Measurements from ENCODE around the gene OR13C5.
"Not testable (repeated sequence)": the region's sequence is repeated elsewhere in the genome, so short reads cannot be mapped to it uniquely, and the experiment has no call there.

OR13C5 gene

GRCh38 chr9:104599313-104599712, at the start of gene OR13C5:
TSS of gene OR13C5 (minus strand) at chr9:104599413. CDS start at chr9:104599413, 0 bp downstream.
- DNase-seq: not testable (repeated sequence)

DNA sequence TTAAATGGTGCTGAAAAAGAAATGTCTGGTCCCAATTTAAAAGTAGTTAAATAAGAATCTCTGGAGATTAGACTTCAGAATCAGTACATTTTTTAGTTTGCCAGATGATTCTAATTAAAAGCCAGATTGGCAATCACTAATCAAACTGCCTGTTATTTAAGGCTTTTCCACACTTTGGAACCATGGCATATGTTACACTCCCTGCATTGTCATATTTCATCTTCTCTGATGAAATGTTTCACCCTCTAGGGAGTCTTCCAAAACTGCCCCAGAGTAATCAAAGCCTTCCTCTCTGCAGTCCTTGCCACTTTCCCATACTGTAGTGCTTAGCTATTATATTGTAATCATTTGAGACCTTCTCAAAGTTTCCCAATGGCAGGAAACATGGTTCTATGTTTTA, 36.2 kb upstream of the OR13C5 start:
- no peak for DNase-seq

GRCh38 chr9:104633976-104634520, 34.8 kb upstream of the OR13C5 start:
- no peak for DNase-seq

DNA sequence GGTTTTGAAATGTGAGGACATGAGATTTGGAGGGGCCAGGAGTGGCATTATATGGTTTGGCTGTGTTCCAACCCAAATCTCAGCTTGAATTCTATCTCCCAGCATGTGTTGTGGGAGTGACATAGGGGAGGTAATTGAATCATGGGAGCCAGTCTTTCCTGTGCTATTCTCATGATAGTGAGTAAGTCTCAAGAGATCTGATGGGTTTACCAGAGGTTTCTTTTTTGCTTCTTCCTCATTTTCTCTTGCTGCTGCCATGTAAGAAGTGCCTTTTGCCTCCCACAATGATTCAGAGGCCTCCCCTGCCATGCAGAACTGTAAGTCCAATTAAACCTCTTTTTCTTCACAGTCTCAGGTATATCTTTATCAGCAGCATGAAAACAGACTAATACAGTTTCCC, 26.8 kb upstream of the OR13C5 start:
- not testable (repeated sequence) for DNase-seq

GRCh38 chr9:104618104-104618503, 18.9 kb upstream of the OR13C5 start, which contains the start of gene OR13C9:
TSS of gene OR13C9 (minus strand) at chr9:104618204. CDS start at chr9:104618204, 0 bp downstream.
- DNase-seq: no peak

DNA sequence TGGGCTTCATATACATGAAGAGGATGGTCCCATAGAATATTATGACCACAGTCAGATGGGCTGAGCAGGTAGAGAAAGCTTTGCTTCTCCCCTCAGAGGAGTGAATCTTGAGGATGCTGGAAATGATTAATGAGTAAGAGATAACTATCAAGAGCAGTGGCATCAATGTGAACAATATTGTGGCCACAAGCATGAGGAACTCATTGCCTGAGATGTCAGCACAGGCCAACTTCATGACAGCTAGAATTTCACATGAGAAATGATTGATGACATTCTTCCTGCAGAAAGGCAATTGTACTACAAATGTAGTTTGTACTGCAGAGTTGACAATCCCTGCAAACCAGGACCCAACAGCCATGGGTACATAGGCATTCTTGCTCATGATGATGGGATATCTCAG, 18.2 kb upstream of the OR13C5 start:
- DNase-seq: no peak

DNA sequence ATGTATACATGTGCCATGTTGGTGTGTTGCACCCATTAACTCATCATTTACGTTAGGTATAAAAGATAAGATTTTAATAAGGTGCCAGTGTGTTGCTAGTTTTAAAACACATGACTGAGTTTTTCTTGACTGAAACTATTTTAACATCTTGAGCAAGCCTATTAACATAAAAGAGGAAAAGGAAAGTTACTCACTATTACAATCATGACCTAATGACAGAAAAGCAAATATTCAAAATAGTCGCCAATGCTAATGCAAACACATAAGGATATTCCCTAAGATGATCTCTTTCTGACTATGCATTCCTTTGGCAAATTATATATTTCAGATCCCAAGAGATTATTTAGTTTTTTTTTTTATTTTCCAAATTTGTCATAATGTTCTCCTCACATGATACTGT, 12.0 kb upstream of the OR13C5 start:
- DNase-seq: no peak

DNA sequence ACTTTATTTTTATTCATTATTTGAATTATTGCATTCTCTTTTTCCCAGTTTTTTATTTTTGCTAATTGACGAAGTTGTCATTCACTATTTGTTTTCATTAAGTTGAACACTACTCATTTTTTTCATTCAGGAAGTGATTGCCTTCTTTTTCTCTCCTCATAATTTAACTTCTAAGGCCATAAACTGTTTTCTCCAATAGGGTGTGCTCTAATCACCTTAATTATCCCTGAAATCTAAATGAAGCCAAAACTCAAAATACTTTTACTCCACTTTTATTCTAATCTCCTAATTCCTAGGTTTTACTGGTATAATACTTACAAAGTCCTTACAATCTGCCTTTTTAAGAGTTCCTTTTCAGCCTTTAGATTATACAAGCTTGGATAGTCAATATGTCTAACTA, 9.1 kb upstream of the OR13C5 start:
- peak in 1 of 2 experiments; percentile 4 for DNase-seq

DNA sequence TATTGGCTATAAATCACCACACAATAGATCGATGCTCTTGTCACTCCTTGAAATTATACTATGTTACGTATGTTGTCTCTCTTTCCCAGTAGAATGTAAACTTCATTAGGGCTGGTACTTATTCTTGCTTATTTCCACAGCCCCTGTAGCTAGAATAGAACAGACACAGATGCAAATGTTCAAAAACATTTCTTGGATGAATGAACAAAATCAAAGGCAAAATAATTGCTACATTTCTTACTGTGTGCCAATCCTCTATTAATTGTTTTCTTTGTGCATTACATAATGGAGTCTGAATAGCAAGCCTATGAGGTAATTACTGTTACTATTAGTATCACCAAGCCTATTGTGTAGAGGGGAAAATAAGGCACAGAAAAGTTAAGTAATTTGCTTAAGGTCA, 6.9 kb upstream of the OR13C5 start:
- no peak for DNase-seq

GRCh38 chr9:104605527-104605926, 6.3 kb upstream of the OR13C5 start, which contains the start of gene OR13C2:
TSS of gene OR13C2 (minus strand) at chr9:104605627. CDS start at chr9:104605627, 0 bp downstream.
- not testable (repeated sequence) for DNase-seq

GRCh38 chr9:104604801-104605200, 5.6 kb upstream of the OR13C5 start:
- no peak for DNase-seq

DNA sequence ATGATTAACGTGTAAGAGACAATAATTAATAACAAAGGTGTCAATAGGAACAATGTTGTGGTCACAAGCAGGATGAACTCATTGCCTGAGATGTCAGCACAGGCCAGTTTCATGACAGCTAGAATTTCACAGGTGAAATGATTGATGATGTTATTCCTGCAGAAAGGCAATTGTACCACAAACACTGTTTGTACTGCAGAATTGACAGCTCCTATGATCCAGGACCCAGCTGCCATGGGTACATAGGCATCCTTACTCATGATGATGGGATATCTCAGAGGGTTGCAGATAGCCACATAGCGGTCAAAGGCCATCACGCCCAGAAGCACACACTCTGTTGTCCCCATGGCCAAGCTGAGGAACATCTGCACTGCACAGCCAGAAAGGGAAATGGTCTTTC, 464 bp downstream of the OR13C5 start:
- DNase-seq: not testable (repeated sequence)

- DNase-seq: peak in 1 of 2 experiments; percentile 6
Observed at GRCh38 chr9:104589626-104590025, 9.6 kb downstream of the OR13C5 start.

DNA sequence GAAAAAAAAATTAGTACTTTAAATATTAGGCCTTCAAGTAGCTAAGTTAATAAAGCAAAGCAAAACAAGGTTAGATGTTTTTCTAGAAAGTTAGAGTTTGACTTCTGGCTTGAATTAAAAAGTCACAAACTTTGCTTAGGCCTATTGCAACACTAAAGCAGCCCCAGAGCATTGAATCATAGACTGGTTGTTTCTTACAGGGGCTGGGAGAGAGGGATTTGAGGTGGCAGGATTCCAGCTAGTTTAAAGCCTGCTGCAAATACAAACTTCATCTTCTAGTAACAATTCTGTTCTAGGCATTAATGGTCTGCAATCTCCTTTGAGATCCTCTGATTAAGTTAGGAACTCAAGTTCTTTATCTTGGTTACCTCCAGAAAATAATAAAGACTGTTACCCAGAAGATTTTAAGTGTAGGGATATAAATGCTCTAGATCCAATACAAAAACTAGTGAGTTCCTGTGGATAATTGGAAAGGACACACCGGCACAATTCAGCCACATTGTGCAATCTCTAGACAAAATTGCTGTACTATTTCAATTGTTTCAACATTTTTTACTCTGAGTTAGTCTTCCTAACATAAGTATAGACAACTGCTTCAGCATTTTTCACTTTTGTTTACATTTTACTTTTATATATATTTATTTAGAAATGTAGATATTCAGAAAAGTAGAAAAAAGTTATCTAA, 12.6 kb downstream of the OR13C5 start:
- no peak for DNase-seq

DNA sequence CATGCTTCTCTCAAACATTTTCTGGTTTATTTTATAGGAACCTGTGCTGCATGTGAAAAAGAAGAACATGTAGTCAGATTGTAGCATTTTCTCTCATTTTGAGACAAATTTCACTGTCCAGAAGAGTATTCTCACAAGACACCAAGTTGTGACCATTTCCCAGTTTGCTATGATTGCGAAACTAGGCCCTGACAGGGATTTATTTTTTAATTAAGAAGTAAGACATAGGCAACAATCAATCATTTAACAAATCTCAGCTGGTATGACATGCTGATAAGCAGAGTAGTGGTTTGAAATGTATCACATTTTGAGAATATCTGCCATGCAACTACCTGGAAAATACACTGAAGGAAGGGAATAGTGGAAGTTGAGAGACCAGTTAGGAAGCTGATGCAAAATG, 18.7 kb downstream of the OR13C5 start:
- DNase-seq: no peak

DNA sequence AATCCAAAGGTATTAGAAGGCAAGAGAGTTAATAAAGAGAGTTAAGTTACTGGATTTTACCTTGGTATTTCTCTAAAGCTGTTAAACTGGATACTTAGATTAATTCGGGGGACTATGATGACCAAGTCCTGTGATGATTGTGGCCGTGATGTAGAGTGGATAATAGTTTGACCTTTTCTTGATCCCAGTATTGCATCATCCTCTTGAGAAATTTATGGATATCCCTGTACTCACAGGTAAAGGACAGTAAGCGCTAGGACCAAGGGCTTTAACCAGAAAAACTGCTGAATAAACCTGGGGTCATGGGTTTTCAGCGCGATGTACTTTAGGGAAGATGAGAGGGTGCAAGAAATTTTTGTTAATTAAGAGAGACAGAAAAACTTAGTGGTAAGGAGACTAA, 21.9 kb downstream of the OR13C5 start:
- DNase-seq: no peak

GRCh38 chr9:104575456-104575855, 23.8 kb downstream of the OR13C5 start:
- no peak for DNase-seq

GRCh38 chr9:104572612-104573011, 26.6 kb downstream of the OR13C5 start:
- no peak for DNase-seq

GRCh38 chr9:104568868-104569267, 30.3 kb downstream of the OR13C5 start, which contains the start of gene OR13C8:
TSS of gene OR13C8 (plus strand) at chr9:104569168. CDS start at chr9:104569168, 0 bp downstream.
- no peak for DNase-seq

GRCh38 chr9:104564358-104564757, 34.9 kb downstream of the OR13C5 start:
- DNase-seq: no peak

GRCh38 chr9:104556830-104557634, 42.2 kb downstream of the OR13C5 start:
- no peak for DNase-seq

- DNase-seq: no peak
Observed at GRCh38 chr9:104555521-104555920, 43.7 kb downstream of the OR13C5 start.

- no peak for DNase-seq
Observed at GRCh38 chr9:104553261-104553660, 46.0 kb downstream of the OR13C5 start.
